K562 treated with DMSO at 1 percent for 4 hours (cell line): ENCODE measurements around the gene AMPH. TPM values are rescaled to one million over a fixed set of nuclear protein-coding genes. Genes with fewer than 3 reads are reported as not detected.

Experiments
- total RNA-seq: library from RNA; unstranded; fragments of 300-600 nt; gene quantifications from 2 replicates; pipeline ENCODE4 v1.2.3, GENCODE V29; 2022; ENCODE audit not compliant: insufficient read depth

The AMPH gene
- total RNA-seq, result not detected in 2 replicates

DNA sequence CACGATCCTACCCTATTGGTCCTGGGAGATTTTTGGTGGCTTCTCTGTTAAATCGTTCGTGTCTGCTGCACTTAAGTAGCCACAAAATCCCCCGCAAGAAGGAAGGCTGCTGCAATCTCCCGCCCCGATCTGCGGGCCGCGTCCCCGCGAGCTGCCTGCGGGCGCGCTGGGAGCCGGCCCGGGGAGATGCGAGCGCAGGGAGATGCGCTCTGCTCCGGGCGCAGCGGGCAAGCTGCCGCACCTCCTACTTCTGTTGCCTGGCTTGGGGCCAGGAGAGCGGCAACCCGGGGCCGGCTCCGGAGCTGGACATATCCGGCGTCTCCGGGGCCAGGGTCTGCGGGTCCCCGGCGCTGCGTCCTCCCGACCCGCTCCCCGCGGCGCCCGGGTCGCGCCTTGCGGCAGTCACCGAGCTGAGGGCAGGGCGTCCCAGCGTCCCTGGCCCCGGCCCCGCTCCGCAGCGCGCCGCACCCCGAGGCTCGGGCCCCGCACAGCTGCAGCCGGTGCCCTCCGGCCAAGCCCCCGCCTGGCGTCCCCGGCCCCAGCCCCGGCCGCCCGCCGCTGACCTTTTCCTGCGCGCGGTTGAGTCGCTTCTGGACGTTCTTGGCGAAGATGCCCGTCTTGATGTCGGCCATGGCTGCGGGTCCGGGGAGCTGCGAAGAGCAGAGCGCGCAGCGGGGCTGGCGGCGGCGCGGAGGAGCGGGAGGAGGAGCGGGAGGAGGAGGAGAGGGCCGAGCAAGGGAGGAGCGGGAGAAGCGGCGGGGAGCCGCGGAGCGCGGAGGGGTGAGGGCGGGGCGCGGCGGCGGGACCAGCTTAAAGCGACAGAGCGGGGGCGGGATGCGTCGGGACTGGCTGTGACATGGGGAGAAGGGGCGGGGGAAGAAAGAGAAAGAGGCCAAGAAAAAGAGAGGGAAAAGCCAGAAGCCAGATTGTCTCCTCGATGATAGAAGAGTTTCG, at the start of gene AMPH:
Gene AMPH (minus strand): TSS at position 654 of the 954 bp plus-strand sequence. CDS start 22 bp downstream, at position 632.

